ENCODE data around the gene ZNF684.

The ZNF684 gene

DNA sequence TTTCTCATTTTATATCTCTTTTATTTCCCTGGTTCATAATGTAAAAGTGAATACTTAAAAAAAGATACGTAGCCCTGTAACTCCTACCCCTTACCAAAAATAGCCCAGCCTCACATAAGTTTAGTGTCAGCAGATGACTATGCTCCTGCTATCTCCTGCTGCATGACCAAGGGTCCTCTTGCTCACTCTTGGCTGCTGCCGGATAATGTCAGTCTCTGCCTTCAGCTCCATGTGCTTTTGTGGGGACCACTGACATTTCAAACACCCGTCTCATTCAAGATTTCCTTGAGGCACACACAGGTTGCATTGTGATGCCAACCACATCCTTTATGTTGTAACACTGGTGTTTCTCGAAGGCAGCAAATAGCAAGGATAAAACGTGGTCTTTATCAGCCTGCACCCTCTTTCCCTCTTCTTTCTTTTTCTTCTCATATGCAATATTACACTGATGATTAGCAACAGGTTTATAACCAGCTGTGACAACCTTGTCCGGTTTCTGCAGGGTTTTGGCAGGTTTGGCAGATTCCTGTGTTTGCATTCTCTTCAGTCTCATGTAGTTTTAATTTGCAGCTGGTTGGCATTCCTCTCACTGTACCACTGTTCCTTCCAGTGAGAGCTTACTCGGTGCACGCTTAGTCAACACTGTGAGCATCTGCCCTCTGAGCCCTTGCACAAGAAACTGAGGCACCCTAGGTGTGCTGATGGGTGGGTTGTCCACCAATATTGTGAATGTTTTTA lies 62.2 kb downstream of the ZNF684 start:
- no peak overlapping the region for H3K27ac Mint-ChIP-seq
- DNase-seq (ENCODE audit: low spot score), result no peak
- peaks cover 3% of the 10 kb centered on the region for H3K4me1 Mint-ChIP-seq (ENCODE audit: low read depth)
- no peaks in the 10 kb centered on the region for H3K36me3 Mint-ChIP-seq (ENCODE audit: low read depth)
- no peak overlapping the region for H3K4me3 Mint-ChIP-seq
- H3K27me3 Mint-ChIP-seq (ENCODE audit: low read depth), result peaks cover 7% of the 10 kb centered on the region
- no peaks in the 10 kb centered on the region for H3K9me3 Mint-ChIP-seq

DNA sequence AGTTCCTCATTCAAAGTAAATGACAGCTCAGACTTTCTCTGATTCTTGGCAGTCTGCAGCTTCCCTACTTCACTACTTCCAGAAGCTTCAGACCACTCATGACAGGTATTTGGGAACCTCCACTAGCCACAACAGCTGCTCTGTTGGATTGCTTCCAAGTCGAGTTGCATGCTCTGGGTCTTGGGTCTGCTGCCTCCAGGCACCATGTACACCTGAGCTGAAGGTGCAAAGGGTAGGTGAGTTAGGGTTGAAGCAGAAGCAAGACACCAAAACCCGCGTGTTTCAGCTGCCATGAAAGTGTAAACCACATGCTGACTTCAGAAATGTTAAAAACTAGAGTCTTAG lies 62.7 kb downstream of the ZNF684 start:
- H3K27me3 Mint-ChIP-seq (ENCODE audit: low read depth), result peaks cover 11% of the 10 kb centered on the region
- DNase-seq (ENCODE audit: low spot score), result no peak
- peaks cover 3% of the 10 kb centered on the region for H3K4me1 Mint-ChIP-seq (ENCODE audit: low read depth)
- H3K36me3 Mint-ChIP-seq (ENCODE audit: low read depth), result no peaks in the 10 kb centered on the region
- H3K9me3 Mint-ChIP-seq, result no peaks in the 10 kb centered on the region
- no peak overlapping the region for H3K4me3 Mint-ChIP-seq
- no peak overlapping the region for H3K27ac Mint-ChIP-seq

DNA sequence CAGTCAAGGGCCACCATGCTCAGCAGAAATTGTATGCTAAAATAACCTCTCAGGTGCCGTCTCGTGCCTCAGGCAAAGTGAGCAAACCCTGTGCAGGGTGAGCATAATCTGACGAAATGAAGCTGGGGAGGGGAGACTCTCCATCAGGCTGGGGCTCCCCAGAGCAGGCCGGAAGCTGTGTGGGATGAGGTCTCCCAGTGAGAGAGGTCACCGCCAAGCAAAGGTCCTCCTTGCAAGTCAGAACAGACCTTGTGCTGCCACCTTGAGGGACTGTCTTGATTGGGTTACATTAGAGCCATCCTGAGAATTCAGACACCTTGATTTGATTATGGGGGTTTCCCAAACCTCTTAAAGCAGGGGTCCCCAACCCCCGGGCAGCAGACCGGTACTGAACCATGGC lies 64.2 kb downstream of the ZNF684 start:
- Mint-ChIP-seq H3K4me3 (no peak overlapping the region), H3K27me3 (ENCODE audit: low read depth) (peaks cover 20% of the 10 kb centered on the region), H3K27ac (no peak overlapping the region), H3K9me3 (no peaks in the 10 kb centered on the region), H3K4me1 (ENCODE audit: low read depth) (peaks cover 3% of the 10 kb centered on the region), H3K36me3 (ENCODE audit: low read depth) (no peaks in the 10 kb centered on the region)
- no peak for DNase-seq (ENCODE audit: low spot score)
